Lower leg skin (tissue), 4 donors: Measurements from ENCODE around the gene CXCR5. TPM values are rescaled to one million over a fixed set of nuclear protein-coding genes. Genes with fewer than 3 reads are reported as not detected.

Source experiments
- DNase-seq, 2 donors: peaks; one replicate each; pipeline ENCODE4 v3.0.0-alpha.2; 2019; ENCODE audit warnings: low spot score in 2 of 2
- H3K4me3 ChIP-seq: fragments of 200-600 bp; sonication (generic); 2 replicates; pipeline ENCODE4 v1.5.1; 2017; ENCODE audit warnings: mild to moderate bottlenecking, low read depth; ENCODE audit not compliant: poor library complexity, severe bottlenecking
- POLR2A ChIP-seq, 2 donors: fragments of 450-650 bp; IDR thresholded peaks; one replicate each; pipeline ENCODE4 v1.6.1; 2016 to 2017; ENCODE audit warnings: antibody characterized with exemption in 2 of 2, mild to moderate bottlenecking in 1 of 2, moderate library complexity in 1 of 2
- WGBS, 2 donors: methylation state at CpG; one replicate each; pipeline ENCODE4 v1.1.5; 2018; 5-methylcytosine and 5-hydroxymethylcytosine counted together
- intact Hi-C: fragments of 100-400 bp; cut with DNase I; formaldehyde crosslinking; loops from one replicate; pipeline ENCODE4 v1.15.0; 2023; ENCODE audit warnings: low total_unique reads
- total RNA-seq, 4 donors: library from RNA; depleted of rRNA; stranded (reverse); fragments of >200 nt; gene quantifications; one replicate each; pipeline ENCODE4 v1.1.0, GENCODE V29; 2016
- TF ChIP-seq, protein P1 (sequence below), 3 donors: fragments of 450-650 bp; IDR thresholded peaks; one replicate each; pipeline ENCODE4 v1.5.1; 2016; ENCODE audit warnings: antibody characterized with exemption in 3 of 3, mild to moderate bottlenecking in 3 of 3, moderate library complexity in 2 of 3

CXCR5 gene
- total RNA-seq, 4 donors from 2014 or later, result not detected

DNA sequence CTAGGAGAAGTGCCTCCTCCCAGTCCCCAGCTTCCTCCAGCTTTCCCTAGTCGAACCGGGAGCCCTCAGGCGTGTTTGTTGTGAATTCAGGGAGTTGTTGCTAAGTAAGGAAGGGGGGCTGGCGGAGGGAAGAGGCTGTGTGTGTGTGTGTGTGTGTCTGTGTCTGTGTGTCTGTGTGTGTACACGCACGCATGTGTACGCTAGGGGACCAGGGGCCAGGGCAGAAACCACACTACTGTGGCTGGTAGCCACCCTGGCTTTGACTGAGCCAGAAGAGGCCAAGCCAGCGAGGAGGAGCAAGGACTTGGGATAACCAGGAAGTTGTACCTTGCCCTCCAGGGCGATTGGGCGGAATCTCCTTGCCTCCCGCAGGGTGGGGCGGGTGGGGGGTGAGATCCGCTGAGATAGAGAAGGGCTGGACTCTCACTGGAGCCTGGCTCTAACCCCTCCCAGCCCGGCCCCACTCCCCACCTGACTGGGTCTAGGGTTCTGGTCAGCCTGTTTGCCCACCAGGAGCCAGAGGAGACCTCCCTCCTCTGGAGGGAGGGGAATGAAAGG, 34.5 kb downstream of the CXCR5 start:
- TF ChIP-seq, protein P1, sequence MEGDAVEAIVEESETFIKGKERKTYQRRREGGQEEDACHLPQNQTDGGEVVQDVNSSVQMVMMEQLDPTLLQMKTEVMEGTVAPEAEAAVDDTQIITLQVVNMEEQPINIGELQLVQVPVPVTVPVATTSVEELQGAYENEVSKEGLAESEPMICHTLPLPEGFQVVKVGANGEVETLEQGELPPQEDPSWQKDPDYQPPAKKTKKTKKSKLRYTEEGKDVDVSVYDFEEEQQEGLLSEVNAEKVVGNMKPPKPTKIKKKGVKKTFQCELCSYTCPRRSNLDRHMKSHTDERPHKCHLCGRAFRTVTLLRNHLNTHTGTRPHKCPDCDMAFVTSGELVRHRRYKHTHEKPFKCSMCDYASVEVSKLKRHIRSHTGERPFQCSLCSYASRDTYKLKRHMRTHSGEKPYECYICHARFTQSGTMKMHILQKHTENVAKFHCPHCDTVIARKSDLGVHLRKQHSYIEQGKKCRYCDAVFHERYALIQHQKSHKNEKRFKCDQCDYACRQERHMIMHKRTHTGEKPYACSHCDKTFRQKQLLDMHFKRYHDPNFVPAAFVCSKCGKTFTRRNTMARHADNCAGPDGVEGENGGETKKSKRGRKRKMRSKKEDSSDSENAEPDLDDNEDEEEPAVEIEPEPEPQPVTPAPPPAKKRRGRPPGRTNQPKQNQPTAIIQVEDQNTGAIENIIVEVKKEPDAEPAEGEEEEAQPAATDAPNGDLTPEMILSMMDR (IDR thresholded peaks at IDR 0.05), result peak in 1 of 3 donors; percentile 68
- no peak for TF ChIP-seq POLR2A (IDR thresholded peaks at IDR 0.05)
- peak; percentile 86 to 95 for DNase-seq
- intact Hi-C loops, result no loop called here
- no peak overlapping the region for H3K4me3 ChIP-seq
- WGBS, 2 donors, result 2% methylated on average over 14 of the region's 14 CpGs

DNA sequence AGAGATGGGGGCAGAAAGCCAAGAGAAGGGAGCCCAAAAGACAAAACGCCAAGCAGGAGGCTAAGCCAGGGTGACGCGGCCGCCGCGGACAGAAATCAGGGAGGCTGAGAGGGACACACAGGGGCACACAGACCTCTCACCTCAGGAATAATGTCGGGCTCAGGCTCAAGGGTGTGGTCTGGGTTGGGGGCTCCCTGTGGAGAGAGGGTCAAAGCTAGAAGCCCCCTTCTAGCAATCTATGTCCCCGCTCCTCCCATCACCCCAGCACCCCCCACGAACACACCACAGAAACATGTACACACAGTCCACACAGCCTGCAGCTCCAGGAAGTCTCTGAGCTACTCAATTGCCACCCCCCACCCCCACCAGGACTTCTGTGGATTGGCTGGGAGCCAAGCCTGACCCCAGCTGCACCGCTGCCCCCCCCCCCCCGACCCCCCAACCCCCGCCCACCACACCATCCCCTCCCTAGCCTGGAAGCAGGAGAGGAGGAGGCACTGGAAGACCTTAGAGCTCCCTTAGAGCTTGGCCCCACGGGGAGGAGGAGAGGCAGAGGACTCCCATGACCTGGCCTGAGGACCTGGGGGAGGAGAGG, 35.1 kb downstream of the CXCR5 start:
- 4 to 6% methylated on average over 9 to 10 of the region's 13 CpGs for whole genome bisulfite sequencing, 2 donors

DNA sequence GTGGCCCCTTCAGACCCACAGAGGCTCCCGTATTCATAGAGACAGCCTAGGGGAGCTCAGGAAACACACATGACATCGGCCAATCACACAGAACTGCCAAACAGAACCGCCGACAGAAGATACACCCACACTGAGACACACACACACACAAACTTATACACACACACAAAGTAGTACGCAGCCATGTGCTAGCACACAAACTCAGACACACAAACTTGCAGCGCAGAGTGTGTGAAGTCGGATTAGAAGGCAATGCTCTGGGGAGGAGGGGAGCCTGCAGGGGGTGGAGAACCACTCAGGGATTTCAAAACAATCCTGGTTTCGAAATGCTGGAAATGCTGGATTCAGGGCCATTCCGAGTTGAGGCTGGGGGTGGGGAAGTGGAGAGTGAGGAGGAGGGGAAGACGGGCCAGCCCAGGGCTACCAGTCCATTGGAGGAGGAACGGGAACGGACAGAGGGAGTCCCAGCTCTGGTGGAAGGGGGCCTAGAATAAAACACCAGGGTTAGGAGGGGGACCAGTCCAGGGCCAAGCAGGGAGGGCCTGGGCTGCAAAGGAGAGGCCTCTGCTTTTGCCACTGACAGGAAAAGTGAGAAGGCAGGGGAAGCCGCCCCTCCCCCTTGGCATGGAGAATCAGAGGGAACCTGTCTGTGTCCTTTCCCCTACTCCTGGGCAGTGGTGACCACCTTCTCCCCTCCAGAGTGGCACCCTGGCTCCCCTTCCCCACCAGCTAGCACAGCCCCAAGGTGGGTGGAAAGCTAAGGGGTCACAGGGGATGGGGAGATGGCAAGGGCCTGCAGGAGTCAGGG, 37.6 kb downstream of the CXCR5 start:
- H3K4me3 ChIP-seq, result no peak overlapping the region
- TF ChIP-seq POLR2A (IDR thresholded peaks at IDR 0.05), result no peak
- TF ChIP-seq, protein P1 (IDR thresholded peaks at IDR 0.05), result no peak
- intact Hi-C loops, result no loop called here
- WGBS, 2 donors, result 4 to 12% methylated on average over 12 to 13 of the region's 13 CpGs
- DNase-seq, result peak; percentile 82 to 95

More for the DNA sequence above, 35.1 kb downstream of the CXCR5 start:
- no peak overlapping the region for H3K4me3 ChIP-seq
- TF ChIP-seq, protein P1 (IDR thresholded peaks at IDR 0.05), result no peak
- no peak for TF ChIP-seq POLR2A (IDR thresholded peaks at IDR 0.05)
- DNase-seq, result peak in 1 of 2 donors; percentile 34
- intact Hi-C loops, result no loop called here

DNA sequence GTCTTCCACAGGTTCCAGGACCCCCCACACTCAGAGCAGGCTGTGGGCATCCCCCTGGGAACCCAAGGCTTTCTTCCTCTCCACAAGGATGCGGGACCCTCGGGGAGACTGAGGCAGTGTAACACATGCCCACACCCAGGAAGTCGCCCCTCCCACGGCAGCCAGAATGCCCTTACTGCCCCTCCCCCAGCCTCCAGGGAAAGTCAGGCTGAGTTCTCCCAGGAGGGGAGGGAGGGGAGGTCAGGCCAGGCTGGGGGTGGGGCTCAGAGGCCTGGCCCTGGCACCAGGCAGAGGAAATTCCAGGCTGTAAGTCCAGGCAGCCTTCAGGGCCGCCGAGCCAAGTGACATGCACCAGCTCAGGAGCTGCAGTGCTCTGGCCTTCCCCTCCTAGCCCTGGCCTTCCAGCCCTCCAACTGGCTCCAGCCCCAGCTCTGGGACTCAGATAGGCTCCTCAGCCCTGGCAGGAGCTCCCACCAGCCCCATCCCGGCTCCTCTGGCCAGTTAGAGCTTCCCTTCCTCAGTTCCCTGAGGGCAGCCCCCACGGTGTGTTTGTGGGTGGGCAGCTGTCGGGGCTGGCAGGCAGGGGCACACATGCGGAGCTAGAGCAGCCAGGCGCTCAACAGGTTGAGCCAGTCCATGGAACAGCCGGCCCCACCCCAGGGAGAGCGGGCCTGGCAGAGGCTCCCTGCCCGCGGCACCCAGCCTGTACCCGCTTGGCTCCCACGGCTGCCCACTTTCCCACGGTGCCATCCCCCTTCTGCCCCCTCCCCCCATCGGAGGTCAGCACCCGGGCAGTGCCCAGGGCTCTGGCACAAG, 38.4 kb downstream of the CXCR5 start:
- 5 to 9% methylated on average over 7 to 16 of the region's 20 CpGs for WGBS, 2 donors
- TF ChIP-seq, protein P1 (IDR thresholded peaks at IDR 0.05), result no peak
- DNase-seq, result peak; percentile 70 to 95
- H3K4me3 ChIP-seq, result peak overlapping the region; percentile 17
- intact Hi-C loops, result no loop called here

DNA sequence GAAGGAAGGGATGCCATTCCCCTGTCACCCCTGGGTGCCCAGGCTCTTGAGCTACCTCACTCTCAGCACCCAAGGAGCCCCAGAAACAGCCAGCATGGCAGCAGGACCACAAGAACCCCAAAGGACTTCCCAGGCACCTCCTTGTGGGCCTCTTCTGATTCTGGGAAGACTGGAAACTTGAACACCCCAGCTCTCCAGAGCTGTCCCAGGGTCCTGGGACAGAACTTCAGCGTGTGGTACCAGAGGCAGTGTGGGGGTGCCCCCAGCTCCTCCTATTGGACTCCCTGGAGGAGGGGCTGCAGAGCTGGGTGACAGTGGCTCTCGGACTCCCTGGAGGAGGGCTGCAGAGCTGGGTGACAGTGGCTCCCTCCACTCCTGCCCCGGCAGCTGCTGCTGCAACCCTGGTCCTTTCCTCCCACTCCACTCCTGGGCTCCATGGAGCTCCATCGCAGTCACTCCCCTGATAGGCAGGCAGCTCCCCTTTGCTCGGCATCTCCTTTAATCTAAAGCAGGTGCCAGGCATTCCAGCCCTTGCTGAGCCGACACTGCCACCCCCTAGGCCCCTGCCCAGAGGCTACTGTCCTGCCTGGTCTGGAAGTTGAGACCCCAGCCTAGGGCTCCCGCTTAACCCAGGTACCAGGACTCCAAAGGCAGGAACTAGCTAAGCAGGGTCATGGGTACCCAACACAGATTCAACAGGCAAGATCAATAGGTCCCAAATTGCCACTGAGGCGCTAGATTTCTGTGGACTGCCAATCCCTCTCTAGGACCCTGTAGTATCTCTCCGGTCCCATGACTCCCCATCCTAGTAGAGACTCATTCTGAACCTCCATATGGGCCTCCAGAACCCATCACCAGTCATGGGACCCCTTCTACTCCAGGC, 39.3 kb downstream of the CXCR5 start:
- DNase-seq, result no peak
- H3K4me3 ChIP-seq, result peak overlapping the region; percentile 89
- intact Hi-C loops, result no loop called here
- WGBS, 2 donors, result 13 to 36% methylated on average over 9 of the region's 9 CpGs
- TF ChIP-seq POLR2A (IDR thresholded peaks at IDR 0.05), result no peak
